GM12878 (cell line): Measurements from ENCODE around the gene BRF1. TPM values are rescaled to one million over a fixed set of nuclear protein-coding genes. Genes with fewer than 3 reads are reported as not detected.

Source experiments
- BACH1 ChIP-seq: fragments of 450-650 bp; IDR thresholded peaks from 2 replicates; pipeline ENCODE4 v1.6.1; 2017; ENCODE audit warnings: mild to moderate bottlenecking, borderline replicate concordance
- BHLHE40 ChIP-seq, 2 experiments: fragments of 450-650 bp in 1 of 2; IDR thresholded peaks; 2 replicates each; pipeline ENCODE4 v1.6.1; 2011 to 2017; ENCODE audit warnings: low read depth in 2 of 2, borderline replicate concordance in 1 of 2, improper control_type of control experiment in 1 of 2, low read length in 1 of 2, mild to moderate bottlenecking in 1 of 2
- CBX3 ChIP-seq: fragments of 200-600 bp; sonication (generic); IDR thresholded peaks from 2 replicates; pipeline ENCODE4 v1.6.1; 2016; ENCODE audit warnings: low read depth, borderline replicate concordance
- NFXL1 ChIP-seq: fragments of 450-650 bp; IDR thresholded peaks from 2 replicates; pipeline ENCODE4 v1.6.1; 2017; ENCODE audit warnings: antibody characterized with exemption, mild to moderate bottlenecking, borderline replicate concordance
- NRF1 ChIP-seq: conservative IDR thresholded peaks from 2 replicates; pipeline ENCODE4 v1.6.1; 2011; ENCODE audit warnings: mild to moderate bottlenecking, low read depth, low read length, improper control_type of control experiment
- RCOR1 ChIP-seq: conservative IDR thresholded peaks from 2 replicates; pipeline ENCODE4 v1.6.1; 2012; ENCODE audit warnings: low read depth, low read length, improper control_type of control experiment
- RELA ChIP-seq: fragments of 450-650 bp; IDR thresholded peaks from 2 replicates; pipeline ENCODE4 v1.8.0; 2014; ENCODE audit warnings: borderline replicate concordance; ENCODE audit not compliant: partially characterized antibody
- YY1 ChIP-seq: IDR thresholded peaks from 2 replicates; pipeline ENCODE4 v1.6.1; 2011; ENCODE audit warnings: low read depth, mild to moderate bottlenecking, low read length
- ZNF384 ChIP-seq: IDR thresholded peaks from 2 replicates; pipeline ENCODE4 v1.6.1; 2012; ENCODE audit warnings: low read depth, mild to moderate bottlenecking, low read length, improper control_type of control experiment, borderline replicate concordance
- polyA plus RNA-seq, 11 experiments: library from polyadenylated mRNA; depleted of rRNA in 4 of 11; unstranded in 6 of 11; stranded (reverse) in 5 of 11; fragments of >200 nt; fragmentation: Nextera tagmentation in 4 of 11; fragmentation: Illumina TruSeq in 1 of 11; extraction: Ambion mirVana in 4 of 11; extraction: Trizol in 1 of 11; gene quantifications; 1 replicate in 1 of 11; 2 replicates in 10 of 11; pipeline versions ENCODE4 v1.2.1 to v1.2.3, GENCODE V29; 2011 to 2016; ENCODE audit warnings: inconsistent platforms in 2 of 11, missing spikeins in 2 of 11, low read depth in 1 of 11
- total RNA-seq, 4 experiments: library from RNA; depleted of rRNA in 3 of 4; stranded (reverse); fragments of >200 nt in 3 of 4; fragmentation: Illumina TruSeq in 1 of 4; extraction: Trizol in 1 of 4; gene quantifications; 2 replicates each; pipeline versions ENCODE4 v1.2.1 to v1.2.3, GENCODE V29; 2013 to 2021
- TF ChIP-seq, protein P1 (sequence below): fragments of 450-650 bp; formaldehyde crosslinking; IDR thresholded peaks from 2 replicates; pipeline ENCODE4 v1.4.0; 2022; ENCODE audit warnings: mild to moderate bottlenecking, moderate library complexity
- TF ChIP-seq, protein P2 (sequence below): IDR thresholded peaks from 2 replicates; pipeline ENCODE4 v1.6.1; 2011; ENCODE audit warnings: low read depth, mild to moderate bottlenecking, low read length, moderate library complexity, borderline replicate concordance; ENCODE audit errors: extremely low read depth

BRF1 gene
- total and polyA plus RNA-seq, 10 of the 15 experiments (the other 5 are each of a cell fraction or from before 2014, with no cell fraction given), result 0.21 to 33.5 (median 10.7) TPM

DNA sequence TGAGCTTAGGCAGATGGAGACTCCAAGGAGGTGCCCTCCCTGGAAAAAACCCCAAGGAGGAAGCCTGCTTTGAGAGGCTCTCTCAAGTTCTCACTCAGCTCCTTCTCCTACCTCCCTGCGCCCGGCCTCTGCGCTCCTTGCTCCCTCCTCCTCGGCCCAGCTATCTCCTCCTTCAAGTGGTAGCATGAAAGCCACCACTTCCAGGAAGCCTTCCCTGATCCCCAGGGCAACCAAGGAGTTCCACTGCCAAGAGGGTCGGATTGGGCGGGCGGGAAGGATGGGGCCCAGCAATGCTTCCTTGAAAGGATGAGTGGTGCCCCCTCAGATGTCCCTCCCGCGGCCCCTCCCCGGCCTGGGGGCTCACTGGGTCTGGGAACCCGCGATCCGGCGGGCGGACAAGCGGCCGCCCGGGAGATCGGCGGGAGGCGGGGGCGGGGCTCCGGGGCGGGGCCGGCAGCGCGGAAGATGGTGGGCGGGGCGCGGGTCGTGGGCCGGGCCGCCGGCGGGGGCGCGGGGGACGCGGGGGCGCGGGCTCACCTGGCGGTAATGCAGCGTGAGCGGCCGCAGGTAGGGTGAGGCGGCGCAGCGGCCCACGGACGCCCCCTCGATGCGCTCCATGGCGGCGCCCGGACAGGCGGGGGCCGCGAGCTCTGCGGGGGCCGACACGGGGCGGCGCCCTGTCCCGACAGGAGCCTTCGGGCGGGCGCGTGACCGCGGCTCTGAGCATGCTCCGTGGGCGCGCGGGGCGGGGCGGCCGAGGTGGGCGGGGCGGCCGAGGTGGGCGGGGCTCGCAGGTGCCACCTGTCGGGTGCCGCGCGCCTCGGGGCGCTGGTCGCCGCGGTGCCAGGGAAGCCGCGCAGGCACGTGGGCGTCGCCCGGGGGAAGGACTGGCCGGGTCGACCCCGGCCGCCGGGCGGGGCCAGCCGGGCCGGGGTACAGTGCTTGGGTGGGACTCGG is 119.9 kb downstream of the BRF1 start, which contains the start of gene NUDT14 (continued):
- TF ChIP-seq BHLHE40 (IDR thresholded peaks at IDR 0.05; ENCODE audit: borderline replicate concordance in 1 of 2, low read depth in 2 of 2, low read length in 1 of 2) (peak in 1 of 2 experiments; percentile 75; a peak in 1 of 4 replicates), RELA (no peak), NFXL1 (no peak), YY1 (peak; percentile 39; the same call in 1 of the 2 replicates), ZNF384 (no peak), CBX3 (no peak), NRF1 (peak; percentile 33; the same call in 1 of the 2 replicates), BACH1 (peak; percentile 72), RCOR1 (no peak)
- TF ChIP-seq, protein P1, sequence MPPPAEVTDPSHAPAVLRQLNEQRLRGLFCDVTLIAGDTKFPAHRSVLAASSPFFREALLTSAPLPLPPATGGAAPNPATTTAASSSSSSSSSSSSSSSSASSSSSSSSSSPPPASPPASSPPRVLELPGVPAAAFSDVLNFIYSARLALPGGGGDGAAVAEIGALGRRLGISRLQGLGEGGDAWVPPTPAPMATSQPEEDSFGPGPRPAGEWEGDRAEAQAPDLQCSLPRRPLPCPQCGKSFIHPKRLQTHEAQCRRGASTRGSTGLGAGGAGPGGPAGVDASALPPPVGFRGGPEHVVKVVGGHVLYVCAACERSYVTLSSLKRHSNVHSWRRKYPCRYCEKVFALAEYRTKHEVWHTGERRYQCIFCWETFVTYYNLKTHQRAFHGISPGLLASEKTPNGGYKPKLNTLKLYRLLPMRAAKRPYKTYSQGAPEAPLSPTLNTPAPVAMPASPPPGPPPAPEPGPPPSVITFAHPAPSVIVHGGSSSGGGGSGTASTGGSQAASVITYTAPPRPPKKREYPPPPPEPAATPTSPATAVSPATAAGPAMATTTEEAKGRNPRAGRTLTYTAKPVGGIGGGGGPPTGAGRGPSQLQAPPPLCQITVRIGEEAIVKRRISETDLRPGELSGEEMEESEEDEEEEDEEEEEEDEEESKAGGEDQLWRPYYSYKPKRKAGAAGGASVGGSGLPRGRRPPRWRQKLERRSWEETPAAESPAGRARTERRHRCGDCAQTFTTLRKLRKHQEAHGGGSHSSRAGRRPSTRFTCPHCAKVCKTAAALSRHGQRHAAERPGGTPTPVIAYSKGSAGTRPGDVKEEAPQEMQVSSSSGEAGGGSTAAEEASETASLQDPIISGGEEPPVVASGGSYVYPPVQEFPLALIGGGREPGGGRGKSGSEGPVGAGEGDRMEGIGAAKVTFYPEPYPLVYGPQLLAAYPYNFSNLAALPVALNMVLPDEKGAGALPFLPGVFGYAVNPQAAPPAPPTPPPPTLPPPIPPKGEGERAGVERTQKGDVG, result no peak
- TF ChIP-seq, protein P2, sequence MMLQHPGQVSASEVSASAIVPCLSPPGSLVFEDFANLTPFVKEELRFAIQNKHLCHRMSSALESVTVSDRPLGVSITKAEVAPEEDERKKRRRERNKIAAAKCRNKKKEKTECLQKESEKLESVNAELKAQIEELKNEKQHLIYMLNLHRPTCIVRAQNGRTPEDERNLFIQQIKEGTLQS, result peak; percentile 43; the same call in 1 of the 2 replicates
- TF ChIP-seq, all 136 proteins: peak for 11
